ENCODE measurements around the gene TPM1. TPM values are rescaled to one million over a fixed set of nuclear protein-coding genes. Genes with fewer than 3 reads are reported as not detected.
"Not testable (repeated sequence)": the region's sequence is repeated elsewhere in the genome, so short reads cannot be mapped to it uniquely, and the experiment has no call there.

TPM1 gene
- total RNA-seq: 498 TPM

DNA sequence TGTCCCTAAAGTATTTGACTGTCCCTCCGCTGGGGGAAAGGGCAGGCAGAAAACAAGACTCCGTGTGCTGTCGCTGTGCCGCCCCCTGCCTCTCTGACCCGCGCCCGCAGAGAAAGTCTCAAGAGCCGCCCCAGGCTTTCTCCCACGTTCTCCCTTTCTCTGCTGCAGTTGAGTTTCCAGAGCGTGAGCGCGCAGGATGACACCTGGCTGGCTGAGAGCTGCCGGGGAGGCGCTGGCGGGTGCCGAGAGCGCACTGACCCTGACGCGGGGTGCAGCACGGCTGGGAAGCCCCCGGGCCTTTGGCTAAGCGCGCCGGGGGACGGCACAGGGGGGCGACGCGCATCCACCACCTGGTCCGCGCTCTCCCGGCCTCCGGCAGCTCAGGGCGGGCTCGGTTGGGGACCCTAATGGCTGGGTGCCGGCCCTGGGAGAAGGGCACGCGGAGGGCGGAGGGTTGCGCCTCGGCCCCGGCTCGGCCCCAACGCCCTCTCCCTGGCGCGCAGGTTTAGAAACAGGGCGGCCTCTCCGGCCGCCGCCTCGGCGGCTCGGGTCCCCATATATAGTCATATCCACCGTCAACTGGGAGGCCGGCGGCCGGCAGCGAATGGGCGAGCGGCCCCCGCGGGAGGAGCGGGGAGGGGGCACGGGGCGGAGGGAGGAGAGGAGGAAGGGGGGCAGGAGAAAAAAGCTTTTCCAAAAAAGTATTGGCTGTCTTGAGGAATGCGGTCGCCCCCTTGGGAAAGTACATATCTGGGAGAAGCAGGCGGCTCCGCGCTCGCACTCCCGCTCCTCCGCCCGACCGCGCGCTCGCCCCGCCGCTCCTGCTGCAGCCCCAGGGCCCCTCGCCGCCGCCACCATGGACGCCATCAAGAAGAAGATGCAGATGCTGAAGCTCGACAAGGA lies at the start of gene TPM1:
TSS of gene TPM1 (plus strand) at position 774 of the 903 bp plus-strand sequence. CDS start at position 857, 83 bp downstream.
- Histone ChIP-seq H3K27ac (peak within 1 kb of the TSS; percentile 88), H3K9me3 (no peaks in the 10 kb centered on the region), H3K4me1 (peaks cover 17% of the 10 kb centered on the region), H3K36me3 (no peaks in the 10 kb centered on the region), H3K4me3 (peak within 1 kb of the TSS; percentile 70 to 77), H3K27me3 (no peaks in the 10 kb centered on the region)
- no peak for TF ChIP-seq CTCF (IDR thresholded peaks at IDR 0.05)
- TF ChIP-seq POLR2AphosphoS5 (IDR thresholded peaks at IDR 0.05; ENCODE audit: insufficient read depth in 1 of 2, low read depth in 1 of 2): peak; percentile 8 to 82
- peak in 1 of 2 donors; percentile 59 for TF ChIP-seq POLR2A (IDR thresholded peaks at IDR 0.05)
- intact Hi-C loops (cut with DNase I): loop anchor here (5.0 kb wide), 1 partner anchor 50 kb away; no protein-coding TSS in a partner anchor
- no peak for DNase-seq (ENCODE audit: extremely low spot score in 2 of 2)

GRCh38 chr15:62993066-62993465 lies 49.5 kb upstream of the TPM1 start:
- no peak for DNase-seq (ENCODE audit: extremely low spot score in 2 of 2)
- H3K36me3 ChIP-seq: no peaks in the 10 kb centered on the region
- TF ChIP-seq POLR2A (IDR thresholded peaks at IDR 0.05): no peak
- no peak for TF ChIP-seq CTCF (IDR thresholded peaks at IDR 0.05)
- no peak for TF ChIP-seq POLR2AphosphoS5 (IDR thresholded peaks at IDR 0.05; ENCODE audit: insufficient read depth in 1 of 2, low read depth in 1 of 2)
- intact Hi-C loops (cut with DNase I): no loop called here
- no peaks in the 10 kb centered on the region for H3K27me3 ChIP-seq
- H3K4me1 ChIP-seq: no peaks in the 10 kb centered on the region
- H3K27ac ChIP-seq: no peak overlapping the region
- no peak overlapping the region for H3K4me3 ChIP-seq
- no peaks in the 10 kb centered on the region for H3K9me3 ChIP-seq

DNA sequence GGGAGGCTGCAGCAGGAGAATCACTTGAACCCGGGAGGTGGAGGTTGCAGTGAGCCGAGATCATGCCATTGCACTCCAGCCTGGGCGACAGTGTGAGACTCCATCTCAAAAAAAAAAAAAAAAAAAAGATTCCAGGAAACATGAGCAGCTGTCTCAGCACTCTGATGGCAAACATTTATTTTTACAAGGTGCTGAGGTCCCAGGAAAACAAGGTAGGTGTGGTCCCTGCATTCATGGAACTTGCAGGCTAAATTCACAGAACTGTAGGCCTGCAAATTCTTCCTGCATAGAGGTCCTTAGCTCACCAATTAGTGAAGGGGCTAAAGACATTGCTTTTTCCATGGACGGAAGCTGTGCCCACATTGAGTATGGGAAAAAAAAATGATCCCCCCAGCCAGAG lies 48.9 kb upstream of the TPM1 start:
- H3K4me3 ChIP-seq; DNase-seq (ENCODE audit: extremely low spot score in 2 of 2); H3K36me3 ChIP-seq; H3K4me1 ChIP-seq; H3K27me3 ChIP-seq; H3K27ac ChIP-seq; H3K9me3 ChIP-seq; intact Hi-C loops (cut with DNase I): not testable (repeated sequence)

DNA sequence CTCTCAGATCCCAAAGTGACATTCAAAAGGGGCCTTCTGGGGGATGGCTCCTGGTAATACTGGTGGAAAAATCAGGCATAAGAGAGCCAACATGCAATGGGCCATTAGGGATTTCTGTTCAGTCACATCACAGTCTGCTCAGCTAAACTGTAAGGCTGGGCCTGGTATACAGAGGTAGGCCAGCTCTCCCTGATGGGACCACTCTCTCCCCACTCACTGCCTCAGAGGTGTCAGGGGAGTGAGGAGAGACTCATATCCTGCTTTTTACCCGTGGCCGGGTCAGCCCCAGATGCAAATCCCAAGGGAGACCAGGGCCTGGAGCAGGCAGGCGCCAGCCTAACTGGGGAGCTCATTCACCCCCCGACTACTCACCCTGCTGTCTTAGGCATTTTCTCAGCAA lies 48.1 kb upstream of the TPM1 start:
- Histone ChIP-seq H3K9me3 (no peaks in the 10 kb centered on the region), H3K27me3 (no peaks in the 10 kb centered on the region), H3K36me3 (no peaks in the 10 kb centered on the region), H3K4me1 (no peaks in the 10 kb centered on the region), H3K4me3 (no peak overlapping the region), H3K27ac (no peak overlapping the region)
- DNase-seq (ENCODE audit: extremely low spot score in 2 of 2): no peak
- TF ChIP-seq POLR2AphosphoS5 (IDR thresholded peaks at IDR 0.05; ENCODE audit: insufficient read depth in 1 of 2, low read depth in 1 of 2): no peak
- TF ChIP-seq POLR2A (IDR thresholded peaks at IDR 0.05): no peak
- no peak for TF ChIP-seq CTCF (IDR thresholded peaks at IDR 0.05)
- intact Hi-C loops (cut with DNase I): no loop called here

- no peak for TF ChIP-seq POLR2AphosphoS5 (IDR thresholded peaks at IDR 0.05; ENCODE audit: insufficient read depth in 1 of 2, low read depth in 1 of 2)
- intact Hi-C loops (cut with DNase I): no loop called here
- no peak for DNase-seq (ENCODE audit: extremely low spot score in 2 of 2)
Measured at GRCh38 chr15:62994975-62995681, 47.4 kb upstream of the TPM1 start.

More at GRCh38 chr15:62994975-62995681, 47.4 kb upstream of the TPM1 start:
- no peaks in the 10 kb centered on the region for H3K36me3 ChIP-seq
- no peak overlapping the region for H3K4me3 ChIP-seq
- no peaks in the 10 kb centered on the region for H3K9me3 ChIP-seq
- H3K4me1 ChIP-seq: no peaks in the 10 kb centered on the region
- H3K27me3 ChIP-seq: no peaks in the 10 kb centered on the region
- no peak overlapping the region for H3K27ac ChIP-seq

All from vagina (tissue), 2 donors.